Activated naive CD4-positive, alpha-beta T cell treated with anti-CD3 and anti-CD28 coated beads, Interleukin-2, amount 50 U/mL, for 24 hours (primary cell): ENCODE results near the gene L1TD1.
"Not testable (repeated sequence)": the region's sequence is repeated elsewhere in the genome, so short reads cannot be mapped to it uniquely, and the experiment has no call there.

Experiments used
- H3K27ac Mint-ChIP-seq: one replicate; pipeline ENCODE4 v1.8.0; 2021; ENCODE audit warnings: mild to moderate bottlenecking, mixed read lengths
- H3K27me3 Mint-ChIP-seq: one replicate; pipeline ENCODE4 v1.8.0; 2021; ENCODE audit warnings: mixed read lengths
- H3K36me3 Mint-ChIP-seq: one replicate; pipeline ENCODE4 v1.8.0; 2021; ENCODE audit warnings: mixed read lengths
- H3K4me1 Mint-ChIP-seq: one replicate; pipeline ENCODE4 v1.8.0; 2021; ENCODE audit warnings: mixed read lengths
- H3K4me3 Mint-ChIP-seq: one replicate; pipeline ENCODE4 v1.8.0; 2021; ENCODE audit warnings: mild to moderate bottlenecking, mixed read lengths
- H3K9me3 Mint-ChIP-seq: one replicate; pipeline ENCODE4 v1.8.0; 2021; ENCODE audit warnings: mixed read lengths

The L1TD1 gene

DNA sequence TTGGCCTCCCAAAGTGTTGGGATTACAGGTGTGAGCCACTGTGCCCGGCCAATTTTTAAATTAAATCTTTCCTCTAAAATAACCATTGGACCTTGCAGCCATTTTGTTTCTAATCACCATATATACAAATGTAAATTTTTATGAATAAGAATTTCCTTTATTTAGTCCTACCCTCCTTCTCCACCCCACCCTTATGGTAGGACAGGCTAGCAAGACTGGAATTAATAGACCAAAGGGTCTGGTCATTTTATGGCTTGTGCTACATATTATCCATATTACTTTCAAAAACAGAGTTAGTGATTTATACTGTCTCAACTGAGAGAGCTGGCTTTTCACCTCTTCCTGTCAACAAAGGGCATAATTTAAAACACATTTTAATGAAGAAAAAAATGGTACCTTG lies 26.5 kb downstream of the L1TD1 start:
- Mint-ChIP-seq H3K4me3 (no peak overlapping the region), H3K36me3 (no peaks in the 10 kb centered on the region), H3K27me3 (no peaks in the 10 kb centered on the region), H3K9me3 (no peaks in the 10 kb centered on the region), H3K27ac (no peak overlapping the region), H3K4me1 (no peaks in the 10 kb centered on the region)

DNA sequence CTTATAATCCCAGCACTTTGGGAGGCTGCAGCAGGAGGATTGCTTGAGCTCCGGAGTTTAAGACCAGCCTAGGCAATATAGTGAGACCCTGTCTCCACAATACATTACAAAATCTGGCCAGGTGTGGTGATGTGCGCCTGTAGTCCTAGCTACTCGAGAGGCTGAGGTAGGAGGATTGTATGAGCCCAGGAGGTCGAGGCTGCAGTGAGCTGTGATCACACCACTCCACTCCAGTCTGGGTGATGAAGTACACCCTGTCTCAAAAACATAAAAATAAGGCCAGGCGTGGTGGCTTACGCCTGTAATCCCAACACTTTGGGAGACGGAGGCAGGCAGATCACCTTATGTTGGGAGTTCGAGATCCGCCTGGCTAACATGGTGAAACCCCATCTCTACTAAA lies 27.7 kb downstream of the L1TD1 start:
- Mint-ChIP-seq H3K36me3 (no peaks in the 10 kb centered on the region), H3K27me3 (no peaks in the 10 kb centered on the region), H3K4me1 (no peaks in the 10 kb centered on the region), H3K27ac (no peak overlapping the region), H3K9me3 (no peaks in the 10 kb centered on the region), H3K4me3 (no peak overlapping the region)

DNA sequence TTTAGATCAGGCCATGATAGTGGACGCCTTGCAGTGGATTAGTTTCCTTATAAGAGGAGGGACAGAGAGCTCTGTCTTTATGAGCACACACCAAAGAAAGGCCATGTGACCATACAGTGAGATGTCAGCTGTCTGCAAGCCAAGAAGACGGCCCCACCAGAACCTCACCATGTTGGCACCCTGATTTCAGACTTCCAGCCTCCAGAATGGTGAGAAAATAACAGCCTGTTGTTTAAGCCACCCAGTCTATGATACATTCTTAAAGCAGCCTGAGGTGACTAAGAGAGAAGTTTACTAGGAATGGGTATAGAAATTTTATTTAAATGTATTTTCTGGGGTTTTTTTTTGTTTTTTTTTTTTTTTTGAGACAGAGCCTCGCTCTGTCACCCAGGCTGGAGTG lies 29.5 kb downstream of the L1TD1 start:
- Mint-ChIP-seq H3K9me3 (no peaks in the 10 kb centered on the region), H3K36me3 (no peaks in the 10 kb centered on the region), H3K4me3 (no peak overlapping the region), H3K27me3 (no peaks in the 10 kb centered on the region), H3K27ac (no peak overlapping the region), H3K4me1 (no peaks in the 10 kb centered on the region)

DNA sequence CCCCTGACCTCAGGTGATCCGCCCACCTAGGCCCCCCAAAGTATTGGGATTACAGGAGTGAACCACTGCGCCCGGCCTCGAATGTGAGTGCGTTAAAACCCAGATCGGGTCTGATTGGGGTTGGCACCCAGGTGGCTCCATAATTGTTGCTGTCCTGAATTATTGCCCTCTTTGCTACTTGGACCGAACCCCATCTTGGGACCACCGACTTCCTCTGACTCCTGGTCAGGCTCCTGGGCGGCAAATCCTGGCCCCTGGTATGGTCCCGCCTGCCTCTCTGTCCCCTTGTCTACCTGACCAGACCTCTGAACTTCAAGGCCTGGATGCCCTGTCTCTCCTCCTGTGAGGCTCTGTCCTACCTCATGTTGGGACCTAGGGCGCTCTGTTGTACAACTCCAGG lies 32.8 kb downstream of the L1TD1 start:
- Mint-ChIP-seq H3K4me1 (no peaks in the 10 kb centered on the region), H3K27me3 (no peaks in the 10 kb centered on the region), H3K36me3 (no peaks in the 10 kb centered on the region), H3K4me3 (no peak overlapping the region), H3K27ac (no peak overlapping the region), H3K9me3 (no peaks in the 10 kb centered on the region)

DNA sequence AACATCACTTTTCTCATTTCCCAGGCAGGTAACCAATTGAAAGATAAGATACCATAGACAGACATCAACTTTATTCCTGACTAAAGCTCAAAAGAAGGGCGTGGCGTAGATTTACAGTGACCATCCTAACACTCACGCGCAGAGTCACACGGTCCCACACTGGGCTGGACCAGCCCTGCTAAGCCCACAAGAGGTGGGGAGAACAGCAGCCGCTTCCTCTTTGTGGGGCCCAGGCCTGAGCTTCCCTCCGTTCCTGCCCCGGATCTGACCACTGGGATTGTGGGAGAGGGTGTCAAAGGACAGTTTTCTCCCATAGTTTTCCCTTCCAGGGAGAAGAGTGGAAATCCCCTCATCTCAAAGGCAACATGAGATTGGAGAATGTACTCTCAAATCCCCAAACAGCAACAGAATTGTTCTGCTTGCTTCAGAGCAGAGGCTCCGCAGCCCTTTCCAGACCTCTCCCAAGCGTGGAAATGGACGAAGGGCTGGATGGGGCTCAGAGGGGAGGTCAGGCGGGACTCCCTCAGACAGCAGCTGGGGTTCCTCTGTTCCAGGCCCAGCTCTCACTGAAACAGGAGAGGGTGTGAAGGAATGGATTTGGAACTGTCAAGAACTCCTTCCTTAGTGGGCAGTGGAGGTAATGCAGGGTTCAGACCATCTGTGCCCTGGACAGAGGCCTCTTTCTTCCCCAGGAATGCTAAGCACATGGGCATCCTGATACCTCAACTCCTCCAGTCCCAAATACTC lies 33.7 kb downstream of the L1TD1 start:
- Mint-ChIP-seq H3K27me3 (no peaks in the 10 kb centered on the region), H3K4me3 (no peak overlapping the region), H3K4me1 (no peaks in the 10 kb centered on the region), H3K27ac (no peak overlapping the region), H3K36me3 (no peaks in the 10 kb centered on the region), H3K9me3 (no peaks in the 10 kb centered on the region)

DNA sequence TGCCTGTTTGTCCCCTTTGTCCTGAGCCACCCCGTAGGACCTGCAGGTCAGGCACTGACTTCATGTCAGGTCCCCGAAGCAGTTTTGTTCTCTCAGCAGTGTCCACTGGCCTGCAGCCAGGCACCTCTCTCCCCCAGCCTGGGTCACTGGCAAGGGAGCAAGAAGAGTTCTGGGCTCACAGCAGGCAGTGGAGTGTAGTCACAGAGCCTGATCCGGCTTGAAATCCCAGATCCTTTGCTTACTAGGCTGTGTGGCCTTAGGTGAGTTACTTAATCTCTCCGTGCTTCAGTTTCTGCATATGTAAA lies 34.2 kb downstream of the L1TD1 start:
- H3K4me1 Mint-ChIP-seq = no peaks in the 10 kb centered on the region
- H3K27ac Mint-ChIP-seq = no peak overlapping the region
- H3K9me3 Mint-ChIP-seq = no peaks in the 10 kb centered on the region
- H3K27me3 Mint-ChIP-seq = no peaks in the 10 kb centered on the region
- H3K4me3 Mint-ChIP-seq = no peak overlapping the region
- no peaks in the 10 kb centered on the region for H3K36me3 Mint-ChIP-seq

DNA sequence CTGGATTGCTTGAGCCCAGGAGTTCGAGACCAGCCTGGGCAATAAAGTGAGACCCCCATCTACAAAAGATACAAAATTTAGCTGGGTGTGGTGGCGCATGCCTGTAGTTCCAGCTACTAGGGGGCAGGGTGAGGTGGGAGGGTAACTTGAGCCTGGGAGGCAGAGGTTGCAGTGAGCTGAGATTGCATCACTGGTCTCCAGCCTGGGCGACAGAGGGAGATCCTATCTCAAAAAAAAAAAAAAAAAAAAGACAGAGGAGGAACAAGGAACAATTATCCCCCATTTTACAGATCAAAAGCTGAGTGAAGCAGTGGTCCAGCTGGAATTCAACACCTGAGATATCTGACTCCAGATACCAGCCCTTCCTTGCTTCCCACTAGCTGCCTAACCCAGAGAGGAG lies 34.8 kb downstream of the L1TD1 start:
- Mint-ChIP-seq H3K4me1 (no peaks in the 10 kb centered on the region), H3K9me3 (no peaks in the 10 kb centered on the region), H3K27me3 (no peaks in the 10 kb centered on the region), H3K36me3 (no peaks in the 10 kb centered on the region), H3K27ac (no peak overlapping the region), H3K4me3 (no peak overlapping the region)

DNA sequence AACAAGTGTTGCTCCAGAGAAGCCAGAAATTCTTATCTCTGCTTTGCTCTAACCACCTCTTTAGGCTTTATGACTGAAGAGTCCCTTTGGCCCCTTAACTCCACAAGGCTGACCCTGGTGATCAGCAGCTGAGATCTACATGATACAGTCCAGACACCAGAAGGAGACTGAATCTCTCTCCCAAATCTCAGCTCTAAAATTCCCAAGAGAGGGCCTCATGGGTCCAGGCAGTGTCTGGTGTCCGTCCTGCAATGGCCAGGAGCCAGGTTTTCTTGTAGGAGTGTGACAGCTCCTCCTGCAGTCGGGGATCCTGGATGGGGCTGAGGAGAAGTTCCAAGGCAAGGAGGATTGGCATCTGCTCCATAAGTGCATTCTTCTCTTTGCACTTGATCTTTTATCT lies 35.3 kb downstream of the L1TD1 start:
- Mint-ChIP-seq H3K4me3 (no peak overlapping the region), H3K36me3 (no peaks in the 10 kb centered on the region), H3K27ac (no peak overlapping the region), H3K27me3 (no peaks in the 10 kb centered on the region), H3K9me3 (no peaks in the 10 kb centered on the region), H3K4me1 (no peaks in the 10 kb centered on the region)

DNA sequence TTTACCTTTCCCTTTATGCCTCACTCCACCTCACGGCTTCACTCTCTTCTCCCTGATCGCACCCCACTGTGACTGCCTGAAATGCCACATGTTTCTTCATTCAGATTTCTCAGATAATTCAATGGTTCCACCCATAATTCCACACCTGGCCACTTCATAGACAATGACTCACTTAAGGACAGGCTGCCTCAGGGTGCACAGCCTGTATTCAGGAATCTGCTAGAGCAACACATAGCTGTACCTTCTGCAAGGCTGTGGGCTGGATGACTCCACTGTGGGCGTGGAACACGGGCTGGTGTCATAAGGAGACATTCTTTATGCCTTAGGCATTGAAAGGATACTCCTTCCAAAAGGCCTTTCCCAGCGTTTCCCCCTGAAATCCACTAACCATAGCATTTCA lies 36.1 kb downstream of the L1TD1 start:
- Mint-ChIP-seq H3K36me3 (no peaks in the 10 kb centered on the region), H3K27ac (no peak overlapping the region), H3K4me1 (no peaks in the 10 kb centered on the region), H3K9me3 (no peaks in the 10 kb centered on the region), H3K4me3 (no peak overlapping the region), H3K27me3 (no peaks in the 10 kb centered on the region)

DNA sequence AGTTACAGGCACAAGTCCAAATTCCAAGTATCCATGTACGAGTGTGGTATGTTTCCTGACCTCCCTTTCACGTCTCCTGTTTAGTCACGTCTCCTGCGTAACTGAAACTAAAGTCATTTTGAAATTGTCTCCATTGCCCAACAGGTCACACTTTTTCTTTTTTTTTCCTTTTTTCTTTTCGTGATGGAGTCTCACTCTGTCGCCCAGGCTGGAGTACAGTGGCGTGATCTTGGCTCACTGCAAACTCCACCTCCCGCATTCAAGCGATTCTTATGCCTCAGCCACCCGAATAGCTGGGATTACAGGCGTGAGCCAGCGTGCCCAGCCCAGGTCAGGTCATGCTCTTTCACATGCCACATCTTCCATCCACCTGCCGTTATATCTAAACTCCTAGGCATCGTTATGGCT lies 38.2 kb downstream of the L1TD1 start:
- Mint-ChIP-seq H3K4me3 (no peak overlapping the region), H3K27ac (no peak overlapping the region), H3K4me1 (no peaks in the 10 kb centered on the region), H3K36me3 (no peaks in the 10 kb centered on the region), H3K27me3 (no peaks in the 10 kb centered on the region), H3K9me3 (no peaks in the 10 kb centered on the region)

DNA sequence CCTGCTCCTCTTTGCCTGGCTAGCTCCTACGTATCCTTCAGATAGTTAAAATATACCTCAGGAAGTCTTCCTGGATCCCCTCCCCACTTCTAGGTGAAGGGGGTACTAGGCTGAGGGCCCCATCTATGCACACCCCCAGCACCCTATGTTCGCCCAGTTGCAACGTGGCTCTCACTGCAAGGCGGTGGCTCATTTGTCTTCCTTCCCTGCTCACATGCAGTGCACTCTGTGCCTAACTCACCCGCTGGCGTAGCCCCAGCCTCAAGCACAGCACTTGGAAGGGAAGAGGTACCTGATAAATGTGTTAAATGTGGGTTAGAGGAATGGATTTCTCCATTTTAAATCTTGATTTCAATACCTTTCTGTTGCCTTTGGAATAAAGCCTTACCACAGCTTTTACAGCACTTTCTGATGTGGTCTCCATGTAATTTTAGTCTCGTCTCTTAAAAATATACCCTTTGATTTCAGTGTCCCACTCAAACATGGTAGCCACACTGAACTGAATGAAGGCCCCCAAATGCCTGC lies 39.3 kb downstream of the L1TD1 start:
- Mint-ChIP-seq H3K9me3 (no peaks in the 10 kb centered on the region), H3K36me3 (no peaks in the 10 kb centered on the region), H3K4me3 (no peak overlapping the region), H3K27me3 (no peaks in the 10 kb centered on the region), H3K27ac (no peak overlapping the region), H3K4me1 (no peaks in the 10 kb centered on the region)

DNA sequence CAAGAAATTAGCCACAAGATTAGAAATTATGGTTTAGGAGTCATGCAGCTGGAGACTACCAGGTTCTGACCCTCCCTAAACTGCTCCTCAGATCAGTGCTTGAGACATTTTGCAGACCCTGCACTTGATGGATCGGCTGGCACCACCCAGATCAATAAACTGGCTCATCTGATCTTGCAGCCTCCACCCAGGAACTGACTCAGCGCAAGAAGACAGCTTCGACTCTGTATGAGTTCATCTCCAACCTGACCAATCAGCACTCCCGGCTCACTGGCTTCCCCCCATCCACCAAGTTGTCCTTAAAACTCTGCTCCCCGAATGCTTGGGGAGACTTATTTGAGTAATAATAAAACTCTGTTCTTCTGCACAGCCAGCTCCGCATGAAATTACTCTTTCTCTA lies 40.0 kb downstream of the L1TD1 start:
- Mint-ChIP-seq H3K9me3 (no peaks in the 10 kb centered on the region), H3K27ac (no peak overlapping the region), H3K4me1 (no peaks in the 10 kb centered on the region), H3K27me3 (no peaks in the 10 kb centered on the region), H3K4me3 (no peak overlapping the region), H3K36me3 (no peaks in the 10 kb centered on the region)

DNA sequence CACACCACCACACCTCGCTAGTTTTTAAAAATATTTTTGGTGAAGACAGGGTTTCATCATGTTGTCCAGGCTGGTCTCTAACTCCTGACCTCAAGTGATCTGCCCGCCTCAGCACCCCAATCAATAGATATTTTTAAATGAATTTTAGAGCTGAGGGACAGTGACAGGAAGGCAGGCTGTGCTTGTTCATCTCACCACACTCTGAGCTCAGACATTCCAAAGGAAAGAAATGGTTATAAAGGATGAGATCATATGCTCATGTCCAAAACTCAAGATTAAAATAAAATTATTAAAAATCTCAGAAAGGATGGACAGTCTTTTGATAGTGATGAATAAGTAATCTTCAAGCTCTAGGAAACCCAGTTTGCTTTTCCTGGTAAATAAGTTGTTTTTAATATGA lies 40.9 kb downstream of the L1TD1 start:
- no peak overlapping the region for H3K27ac Mint-ChIP-seq
- H3K36me3 Mint-ChIP-seq = no peaks in the 10 kb centered on the region
- no peaks in the 10 kb centered on the region for H3K4me1 Mint-ChIP-seq
- no peaks in the 10 kb centered on the region for H3K9me3 Mint-ChIP-seq
- H3K4me3 Mint-ChIP-seq = no peak overlapping the region
- H3K27me3 Mint-ChIP-seq = no peaks in the 10 kb centered on the region

DNA sequence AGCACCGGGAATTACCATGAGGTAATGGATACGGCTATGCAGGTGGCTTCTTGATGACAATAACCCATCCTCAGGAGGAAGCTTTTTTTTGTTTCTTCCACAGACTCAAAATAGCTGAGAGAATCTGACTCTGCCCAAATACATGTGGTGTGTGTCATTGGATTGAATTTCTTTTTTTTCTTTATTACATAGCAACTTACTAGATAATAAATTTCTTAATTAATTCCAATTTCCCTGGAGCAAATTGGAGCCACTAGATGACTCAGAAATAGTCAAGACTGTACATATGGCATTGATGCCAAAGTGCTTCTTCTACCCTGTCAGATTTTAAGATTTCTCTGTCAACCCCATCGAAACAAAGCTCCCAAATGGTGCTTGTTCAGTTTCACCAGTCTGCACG lies 42.7 kb downstream of the L1TD1 start:
- H3K36me3 Mint-ChIP-seq = no peaks in the 10 kb centered on the region
- H3K4me3 Mint-ChIP-seq = no peak overlapping the region
- H3K27me3 Mint-ChIP-seq = peaks cover 1% of the 10 kb centered on the region
- H3K27ac Mint-ChIP-seq = no peak overlapping the region
- no peaks in the 10 kb centered on the region for H3K4me1 Mint-ChIP-seq
- H3K9me3 Mint-ChIP-seq = no peaks in the 10 kb centered on the region

DNA sequence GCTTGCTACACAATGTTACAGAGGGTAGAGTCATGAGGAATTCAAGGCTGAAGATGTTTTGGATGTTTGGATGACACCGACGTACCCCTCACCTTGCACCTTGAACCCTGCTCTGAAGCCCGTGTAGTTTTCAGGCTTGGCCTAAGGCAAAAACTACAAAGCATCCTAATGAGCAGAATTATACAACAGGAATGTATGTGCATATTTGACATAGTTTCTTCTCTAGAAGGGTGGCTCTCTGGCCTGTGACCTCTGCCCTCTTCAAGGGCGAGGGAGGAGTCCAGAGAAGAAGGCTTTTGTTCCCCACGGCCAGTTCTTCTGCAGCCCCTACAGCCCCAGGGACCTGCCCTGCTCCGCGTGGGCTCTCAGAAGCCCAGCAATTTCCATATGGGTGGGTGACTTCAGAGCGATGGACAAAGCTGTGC lies 43.3 kb downstream of the L1TD1 start:
- Mint-ChIP-seq H3K27ac (no peak overlapping the region), H3K4me1 (no peaks in the 10 kb centered on the region), H3K36me3 (no peaks in the 10 kb centered on the region), H3K27me3 (peaks cover 1% of the 10 kb centered on the region), H3K9me3 (no peaks in the 10 kb centered on the region), H3K4me3 (no peak overlapping the region)

DNA sequence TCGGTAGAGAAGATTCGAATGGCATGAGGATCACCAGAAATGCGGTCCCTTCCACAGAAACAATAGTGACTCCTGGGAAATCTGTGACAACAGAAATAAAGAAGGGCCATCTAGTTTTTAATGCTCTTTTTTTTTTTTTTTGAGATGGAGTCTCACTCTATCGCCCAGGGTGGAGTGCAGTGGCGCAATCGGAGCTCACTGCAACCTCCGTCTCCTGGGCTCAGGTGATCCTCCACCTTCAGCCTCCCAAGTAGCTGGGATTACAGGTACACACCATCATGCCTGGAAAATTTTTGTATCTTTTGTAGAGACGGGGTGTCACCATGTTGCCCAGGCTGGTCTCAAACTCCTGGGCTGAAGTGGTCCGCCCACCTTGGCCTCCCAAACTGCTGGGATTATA lies 43.9 kb downstream of the L1TD1 start:
- H3K4me1 Mint-ChIP-seq = no peaks in the 10 kb centered on the region
- no peaks in the 10 kb centered on the region for H3K9me3 Mint-ChIP-seq
- no peaks in the 10 kb centered on the region for H3K36me3 Mint-ChIP-seq
- H3K27me3 Mint-ChIP-seq = peaks cover 1% of the 10 kb centered on the region
- H3K4me3 Mint-ChIP-seq = no peak overlapping the region
- H3K27ac Mint-ChIP-seq = no peak overlapping the region

DNA sequence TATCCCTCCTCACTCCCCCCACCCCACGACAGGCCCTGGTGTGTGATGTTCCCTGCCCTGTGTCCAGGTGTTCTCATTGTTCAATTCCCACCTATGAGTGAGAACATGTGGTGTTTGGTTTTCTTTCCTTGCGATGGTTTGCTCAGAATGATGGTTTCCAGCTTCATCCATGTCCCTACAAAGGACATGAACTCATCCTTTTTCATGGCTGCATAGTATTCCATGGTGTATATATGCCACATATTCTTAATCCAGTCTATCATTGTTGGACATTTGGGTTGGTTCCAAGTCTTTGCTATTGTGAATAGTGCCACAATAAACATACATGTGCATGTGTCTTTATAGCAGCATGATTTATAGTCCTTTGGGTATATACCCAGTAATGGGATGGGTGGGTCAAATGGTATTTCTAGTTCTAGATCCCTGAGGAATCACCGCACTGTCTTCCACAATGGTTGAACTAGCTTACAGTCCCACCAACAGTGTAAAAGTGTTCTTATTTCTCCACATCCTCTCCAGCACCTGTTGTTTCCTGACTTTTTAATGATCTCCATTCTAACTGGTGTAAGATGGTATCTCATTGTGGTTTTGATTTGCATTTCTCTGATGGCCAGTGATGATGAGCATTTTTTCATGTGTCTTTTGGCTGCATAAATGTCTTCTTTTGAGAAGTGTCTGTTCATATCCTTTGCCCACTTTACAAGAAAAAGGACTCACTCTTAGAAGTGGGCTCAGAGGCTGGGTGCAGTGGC lies 45.2 kb downstream of the L1TD1 start:
- not testable (repeated sequence) for H3K4me1 Mint-ChIP-seq, H3K27ac Mint-ChIP-seq, H3K27me3 Mint-ChIP-seq, H3K4me3 Mint-ChIP-seq, H3K9me3 Mint-ChIP-seq, H3K36me3 Mint-ChIP-seq
